Colonic mucosa (tissue), 4 donors: ENCODE data around the gene FOSB. TPM values are rescaled to one million over a fixed set of nuclear protein-coding genes. Genes with fewer than 3 reads are reported as not detected.

ENCODE experiments used
- DNase-seq: peaks from one replicate; pipeline ENCODE4 v3.0.0-alpha.2; 2020
- H3K27ac ChIP-seq: fragments of 200-600 bp; one replicate; pipeline ENCODE4 v1.8.0; 2021
- H3K27me3 ChIP-seq: fragments of 200-600 bp; one replicate; pipeline ENCODE4 v1.8.0; 2021
- H3K36me3 ChIP-seq: fragments of 200-600 bp; one replicate; pipeline ENCODE4 v1.8.0; 2021
- H3K4me1 ChIP-seq: fragments of 200-600 bp; one replicate; pipeline ENCODE4 v1.8.0; 2021; ENCODE audit warnings: mild to moderate bottlenecking
- H3K4me3 ChIP-seq: fragments of 200-600 bp; one replicate; pipeline ENCODE4 v1.8.0; 2021
- H3K9ac ChIP-seq, 2 donors: one replicate each; pipeline ENCODE4 v1.7.0; 2013; ENCODE audit warnings: control low read depth in 2 of 2, low read depth in 2 of 2, low read length in 2 of 2
- H3K9me3 ChIP-seq: fragments of 200-600 bp; one replicate; pipeline ENCODE4 v1.8.0; 2021
- intact Hi-C: fragments of 100-400 bp; cut with DNase I; formaldehyde crosslinking; loops from one replicate; pipeline ENCODE4 v1.14.1; 2022
- total RNA-seq, 2 donors: library from RNA; stranded (reverse); fragmentation: NEBNext Ultra II Directional in 1 of 2; extraction: Animal tissue kit (Norgen Biotek cat#: 25700) in 1 of 2; gene quantifications; one replicate each; pipeline ENCODE4 v1.2.1, GENCODE V29; 2021
- TF ChIP-seq, protein P1 (sequence below): fragments of 200-600 bp; IDR thresholded peaks from one replicate; pipeline ENCODE4 v1.8.0; 2022; ENCODE audit warnings: antibody characterized with exemption, mild to moderate bottlenecking
- donor health status: healthy.
- donor health status: DM: no; HTN: no; CAD: no.
- donor health status: DM: no; HTN: no; CAD: no.

Gene FOSB
- total RNA-seq, 2 donors from 2014 or later, result 1.5 to 3.4 TPM

DNA sequence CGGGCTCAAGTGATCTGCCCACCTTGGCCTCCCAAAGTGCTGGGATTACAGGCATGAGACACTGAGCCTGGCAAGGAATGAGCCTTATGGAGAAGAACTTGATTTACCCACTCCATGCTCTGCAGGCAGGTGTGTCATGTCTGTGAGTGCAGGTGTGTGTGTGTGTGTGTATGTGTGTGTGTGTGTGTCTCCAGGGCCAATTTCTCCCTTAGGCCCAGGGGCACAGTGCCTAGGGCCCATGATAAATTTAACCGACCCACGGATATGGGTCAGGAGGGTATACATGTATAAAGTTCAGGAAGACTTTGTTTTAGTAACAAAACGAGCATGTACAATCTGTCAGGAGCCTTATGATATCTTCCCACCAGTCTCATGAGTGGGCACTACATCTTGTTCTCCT lies 4.6 kb upstream of the FOSB start:
- Histone ChIP-seq H3K9ac (no peak overlapping the region), H3K4me1 (peaks cover 6% of the 10 kb centered on the region), H3K36me3 (no peaks in the 10 kb centered on the region), H3K27ac (no peak overlapping the region), H3K9me3 (no peaks in the 10 kb centered on the region), H3K4me3 (no peak overlapping the region), H3K27me3 (no peaks in the 10 kb centered on the region)
- TF ChIP-seq, protein P1, sequence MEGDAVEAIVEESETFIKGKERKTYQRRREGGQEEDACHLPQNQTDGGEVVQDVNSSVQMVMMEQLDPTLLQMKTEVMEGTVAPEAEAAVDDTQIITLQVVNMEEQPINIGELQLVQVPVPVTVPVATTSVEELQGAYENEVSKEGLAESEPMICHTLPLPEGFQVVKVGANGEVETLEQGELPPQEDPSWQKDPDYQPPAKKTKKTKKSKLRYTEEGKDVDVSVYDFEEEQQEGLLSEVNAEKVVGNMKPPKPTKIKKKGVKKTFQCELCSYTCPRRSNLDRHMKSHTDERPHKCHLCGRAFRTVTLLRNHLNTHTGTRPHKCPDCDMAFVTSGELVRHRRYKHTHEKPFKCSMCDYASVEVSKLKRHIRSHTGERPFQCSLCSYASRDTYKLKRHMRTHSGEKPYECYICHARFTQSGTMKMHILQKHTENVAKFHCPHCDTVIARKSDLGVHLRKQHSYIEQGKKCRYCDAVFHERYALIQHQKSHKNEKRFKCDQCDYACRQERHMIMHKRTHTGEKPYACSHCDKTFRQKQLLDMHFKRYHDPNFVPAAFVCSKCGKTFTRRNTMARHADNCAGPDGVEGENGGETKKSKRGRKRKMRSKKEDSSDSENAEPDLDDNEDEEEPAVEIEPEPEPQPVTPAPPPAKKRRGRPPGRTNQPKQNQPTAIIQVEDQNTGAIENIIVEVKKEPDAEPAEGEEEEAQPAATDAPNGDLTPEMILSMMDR, result no peak
- DNase-seq, result no peak
- intact Hi-C loops, result no loop called here

DNA sequence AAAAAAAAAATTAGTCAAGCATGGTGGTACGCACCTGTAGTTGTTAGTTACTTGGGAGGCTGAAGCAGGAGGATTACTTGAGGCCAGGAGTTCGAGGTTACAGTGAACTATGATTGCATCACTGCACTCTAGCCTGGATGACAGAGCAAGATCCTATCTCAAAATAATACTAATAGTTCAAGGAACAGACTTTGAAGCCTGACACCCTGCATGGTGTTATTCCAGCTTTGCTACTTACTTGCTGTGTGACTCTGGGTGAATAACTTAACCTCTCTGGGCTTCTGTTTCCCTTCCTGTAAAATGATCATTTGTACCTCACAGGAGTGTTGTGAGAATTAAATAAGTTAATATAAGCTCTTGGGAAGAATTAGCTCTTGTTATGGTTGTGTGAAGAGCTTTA lies 3.5 kb upstream of the FOSB start:
- H3K9ac ChIP-seq, result no peak overlapping the region
- intact Hi-C loops, result no loop called here
- no peak overlapping the region for H3K27ac ChIP-seq
- no peaks in the 10 kb centered on the region for H3K9me3 ChIP-seq
- TF ChIP-seq, protein P1, result no peak
- peaks cover 6% of the 10 kb centered on the region for H3K4me1 ChIP-seq
- H3K36me3 ChIP-seq, result no peaks in the 10 kb centered on the region
- no peaks in the 10 kb centered on the region for H3K27me3 ChIP-seq
- DNase-seq, result no peak
- no peak overlapping the region for H3K4me3 ChIP-seq

DNA sequence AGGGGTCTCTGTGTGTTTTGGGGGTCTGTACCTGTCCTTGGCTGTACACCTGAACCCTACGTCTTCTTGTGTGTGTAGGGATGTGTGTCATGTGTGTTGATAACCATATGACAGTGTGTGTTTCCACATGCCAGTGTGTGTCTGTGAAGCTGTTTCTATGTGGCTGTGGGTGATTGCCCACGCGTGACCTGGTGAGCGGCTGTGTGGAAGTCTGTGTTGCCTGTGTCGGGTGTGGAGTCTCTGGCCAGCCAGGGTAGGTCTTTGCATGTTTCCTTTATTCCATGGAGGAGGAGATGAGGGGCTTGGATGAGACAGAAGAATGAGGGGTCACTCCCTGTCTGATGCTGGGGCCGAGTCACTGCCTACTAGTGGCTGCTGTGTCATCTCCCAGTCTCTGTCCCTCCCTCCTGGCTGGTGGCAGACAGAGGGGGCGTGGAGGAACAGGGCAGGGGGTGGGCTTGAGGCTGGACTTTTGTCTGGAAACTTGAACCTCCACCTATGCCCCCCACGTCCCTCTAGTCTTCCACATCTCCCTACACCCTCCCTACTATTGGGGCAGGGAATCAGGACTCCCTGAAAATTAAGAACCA lies 2.8 kb upstream of the FOSB start:
- no peak for DNase-seq
- Histone ChIP-seq H3K4me3 (no peak overlapping the region), H3K27me3 (no peaks in the 10 kb centered on the region), H3K9ac (no peak overlapping the region), H3K4me1 (peaks cover 8% of the 10 kb centered on the region), H3K27ac (no peak overlapping the region), H3K36me3 (no peaks in the 10 kb centered on the region), H3K9me3 (no peaks in the 10 kb centered on the region)
- intact Hi-C loops, result no loop called here
- TF ChIP-seq, protein P1, result no peak

DNA sequence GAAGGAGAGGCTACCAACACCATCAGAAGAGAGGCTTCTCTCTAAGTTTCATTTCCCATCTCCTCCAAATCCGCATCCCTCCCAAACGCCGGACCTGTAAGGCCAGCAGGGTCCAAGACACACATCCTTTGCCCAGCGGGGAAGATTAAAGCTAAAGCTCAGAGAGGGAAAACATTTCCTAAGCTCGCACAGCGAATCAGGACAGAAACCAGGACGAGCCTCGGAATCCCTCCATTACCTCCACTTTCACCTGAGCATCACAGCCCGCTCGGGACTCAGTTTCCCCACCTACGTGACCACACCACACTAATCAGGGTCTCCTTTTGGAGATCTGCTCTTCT lies 711 bp upstream of the FOSB start:
- Histone ChIP-seq H3K27ac (peak overlapping the region; percentile 78), H3K9me3 (no peaks in the 10 kb centered on the region), H3K4me3 (peak overlapping the region; percentile 51), H3K4me1 (peaks cover 12% of the 10 kb centered on the region), H3K27me3 (no peaks in the 10 kb centered on the region), H3K36me3 (no peaks in the 10 kb centered on the region), H3K9ac (peak overlapping the region; percentile 71 to 96)
- intact Hi-C loops, result no loop called here
- DNase-seq, result no peak
- TF ChIP-seq, protein P1, result no peak

DNA sequence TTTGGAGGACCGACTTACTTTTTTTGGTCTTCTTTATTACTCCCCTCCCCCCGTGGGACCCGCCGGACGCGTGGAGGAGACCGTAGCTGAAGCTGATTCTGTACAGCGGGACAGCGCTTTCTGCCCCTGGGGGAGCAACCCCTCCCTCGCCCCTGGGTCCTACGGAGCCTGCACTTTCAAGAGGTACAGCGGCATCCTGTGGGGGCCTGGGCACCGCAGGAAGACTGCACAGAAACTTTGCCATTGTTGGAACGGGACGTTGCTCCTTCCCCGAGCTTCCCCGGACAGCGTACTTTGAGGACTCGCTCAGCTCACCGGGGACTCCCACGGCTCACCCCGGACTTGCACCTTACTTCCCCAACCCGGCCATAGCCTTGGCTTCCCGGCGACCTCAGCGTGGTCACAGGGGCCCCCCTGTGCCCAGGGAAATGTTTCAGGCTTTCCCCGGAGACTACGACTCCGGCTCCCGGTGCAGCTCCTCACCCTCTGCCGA lies 409 bp downstream of the FOSB start:
- TF ChIP-seq, protein P1, result no peak
- Histone ChIP-seq H3K9me3 (no peaks in the 10 kb centered on the region), H3K27me3 (no peaks in the 10 kb centered on the region), H3K4me1 (peaks cover 12% of the 10 kb centered on the region), H3K36me3 (no peaks in the 10 kb centered on the region), H3K27ac (peak overlapping the region; percentile 78), H3K9ac (peak overlapping the region; percentile 85 to 96), H3K4me3 (peak overlapping the region; percentile 51)
- intact Hi-C loops, result no loop called here
- DNase-seq, result peak; percentile 49
